ENCODE data around the gene DNASE2B. TPM values are rescaled to one million over a fixed set of nuclear protein-coding genes. Genes with fewer than 3 reads are reported as not detected.

Gene DNASE2B
- not detected in 2 replicates for total RNA-seq
- polyA plus RNA-seq: not detected in 2 replicates

- H3K9me3 ChIP-seq (ENCODE audit: low read depth): no peaks in the 10 kb centered on the region
- H3K4me1 ChIP-seq (ENCODE audit: low read depth): no peaks in the 10 kb centered on the region
Observed at GRCh38 chr1:84398175-84399155, at the start of gene DNASE2B. TSS of gene DNASE2B (plus strand) at chr1:84398484. CDS start at chr1:84398565, 81 bp downstream.

GRCh38 chr1:84348759-84349158, 49.5 kb upstream of the DNASE2B start:
- no peak overlapping the region for H3K27ac ChIP-seq
- no peaks in the 10 kb centered on the region for H3K9me3 ChIP-seq (ENCODE audit: low read depth)
- H3K4me1 ChIP-seq (ENCODE audit: low read depth): no peaks in the 10 kb centered on the region
- H3K27me3 ChIP-seq: no peaks in the 10 kb centered on the region
- no peaks in the 10 kb centered on the region for H3K36me3 ChIP-seq
- no peak for DNase-seq (ENCODE audit: low read depth in 1 of 2, low spot score in 1 of 2)
- H3K4me3 ChIP-seq: no peak overlapping the region
- TF ChIP-seq CTCF (IDR thresholded peaks at IDR 0.05; ENCODE audit: low read depth, low read length): no peak

More at GRCh38 chr1:84398175-84399155, at the start of gene DNASE2B:
- Histone ChIP-seq H3K27me3 (no peaks in the 10 kb centered on the region), H3K36me3 (no peaks in the 10 kb centered on the region), H3K4me3 (no peak within 1 kb of the TSS), H3K27ac (no peak within 1 kb of the TSS)
- no peak for TF ChIP-seq CTCF (IDR thresholded peaks at IDR 0.05; ENCODE audit: low read depth, low read length)
- DNase-seq (ENCODE audit: low read depth in 1 of 2, low spot score in 1 of 2): no peak

GRCh38 chr1:84350104-84350503, 48.2 kb upstream of the DNASE2B start:
- Histone ChIP-seq H3K27me3 (no peaks in the 10 kb centered on the region), H3K27ac (no peak overlapping the region), H3K36me3 (no peaks in the 10 kb centered on the region), H3K9me3 (ENCODE audit: low read depth) (no peaks in the 10 kb centered on the region), H3K4me3 (no peak overlapping the region), H3K4me1 (ENCODE audit: low read depth) (no peaks in the 10 kb centered on the region)
- DNase-seq (ENCODE audit: low read depth in 1 of 2, low spot score in 1 of 2): no peak
- no peak for TF ChIP-seq CTCF (IDR thresholded peaks at IDR 0.05; ENCODE audit: low read depth, low read length)

GRCh38 chr1:84350550-84350949, 47.7 kb upstream of the DNASE2B start:
- H3K9me3 ChIP-seq (ENCODE audit: low read depth): no peaks in the 10 kb centered on the region
- TF ChIP-seq CTCF (IDR thresholded peaks at IDR 0.05; ENCODE audit: low read depth, low read length): no peak
- no peaks in the 10 kb centered on the region for H3K36me3 ChIP-seq
- no peaks in the 10 kb centered on the region for H3K27me3 ChIP-seq
- H3K4me3 ChIP-seq: no peak overlapping the region
- H3K27ac ChIP-seq: no peak overlapping the region
- DNase-seq (ENCODE audit: low read depth in 1 of 2, low spot score in 1 of 2): no peak
- H3K4me1 ChIP-seq (ENCODE audit: low read depth): no peaks in the 10 kb centered on the region

- H3K4me3 ChIP-seq: no peak overlapping the region
- TF ChIP-seq CTCF (IDR thresholded peaks at IDR 0.05; ENCODE audit: low read depth, low read length): no peak
- no peaks in the 10 kb centered on the region for H3K4me1 ChIP-seq (ENCODE audit: low read depth)
- no peaks in the 10 kb centered on the region for H3K9me3 ChIP-seq (ENCODE audit: low read depth)
- no peak overlapping the region for H3K27ac ChIP-seq
- H3K36me3 ChIP-seq: no peaks in the 10 kb centered on the region
- no peaks in the 10 kb centered on the region for H3K27me3 ChIP-seq
- DNase-seq (ENCODE audit: low read depth in 1 of 2, low spot score in 1 of 2): no peak
Observed at GRCh38 chr1:84352298-84353106, 45.8 kb upstream of the DNASE2B start.
